DND-41 (cell line): ENCODE data around the gene EMSY.

ENCODE experiments used
- ATAC-seq: fragments of 200-7000 bp; cut with Tn5 transposase; 3 replicates; pipeline ENCODE4 v1.9.1; 2021; ENCODE audit warnings: low read depth; ENCODE audit not compliant: insufficient read depth
- DNase-seq: peaks from one replicate; pipeline ENCODE4 v3.0.0-alpha.2; 2020
- H2AFZ ChIP-seq: 2 replicates; pipeline ENCODE4 v1.6.0; 2012; ENCODE audit warnings: low read depth, low read length
- H3K27ac ChIP-seq: 2 replicates; pipeline ENCODE4 v1.5.1; 2012; ENCODE audit warnings: low read length, inconsistent platforms
- H3K27me3 ChIP-seq: fragments of 200-600 bp; sonication (generic); 2 replicates; pipeline ENCODE4 v1.6.0; 2012; ENCODE audit warnings: low read length, mild to moderate bottlenecking, inconsistent platforms; ENCODE audit not compliant: insufficient read depth, poor library complexity
- H3K36me3 ChIP-seq: 2 replicates; pipeline ENCODE4 v1.5.1; 2012; ENCODE audit warnings: low read length, inconsistent platforms; ENCODE audit not compliant: insufficient read depth
- H3K4me1 ChIP-seq: 2 replicates; pipeline ENCODE4 v1.5.1; 2012; ENCODE audit warnings: mild to moderate bottlenecking, low read length; ENCODE audit not compliant: insufficient read depth
- H3K4me2 ChIP-seq: 2 replicates; pipeline ENCODE4 v1.6.0; 2012; ENCODE audit warnings: mild to moderate bottlenecking, moderate library complexity, low read length, inconsistent platforms; ENCODE audit not compliant: insufficient read depth
- H3K4me3 ChIP-seq, 2 experiments: fragments of 200-600 bp in 1 of 2; shearing (Covaris generic) in 1 of 2; 2 replicates each; pipeline ENCODE4 v1.5.1; 2012 to 2016; ENCODE audit warnings: inconsistent platforms in 2 of 2, low read length in 2 of 2, mild to moderate bottlenecking in 2 of 2, low read depth in 1 of 2, moderate library complexity in 1 of 2
- H3K79me2 ChIP-seq: 2 replicates; pipeline ENCODE4 v1.6.0; 2012; ENCODE audit warnings: low read length, inconsistent platforms; ENCODE audit not compliant: insufficient read depth
- H3K9ac ChIP-seq: 2 replicates; pipeline ENCODE4 v1.6.0; 2012; ENCODE audit warnings: low read depth, mild to moderate bottlenecking, inconsistent platforms, low read length, moderate library complexity
- H3K9me3 ChIP-seq: 2 replicates; pipeline ENCODE4 v1.5.1; 2012; ENCODE audit warnings: low read length, moderate library complexity, mild to moderate bottlenecking, inconsistent platforms; ENCODE audit not compliant: insufficient read depth, severe bottlenecking
- H4K20me1 ChIP-seq: 2 replicates; pipeline ENCODE4 v1.6.0; 2012; ENCODE audit warnings: low read length; ENCODE audit not compliant: insufficient read depth
- CTCF ChIP-seq: IDR thresholded peaks from 2 replicates; pipeline ENCODE4 v1.5.1; 2012; ENCODE audit warnings: borderline replicate concordance, low read length, moderate library complexity, mild to moderate bottlenecking; ENCODE audit not compliant: poor library complexity, severe bottlenecking; ENCODE audit errors: extremely low read depth
- EZH2 ChIP-seq: IDR thresholded peaks from 3 replicates; pipeline ENCODE4 v1.6.1; 2012; ENCODE audit warnings: borderline replicate concordance, low read depth, mild to moderate bottlenecking, moderate library complexity, low read length, inconsistent platforms; ENCODE audit not compliant: severe bottlenecking

The EMSY gene

GRCh38 chr11:76597533-76598425, 153.0 kb downstream of the EMSY start:
- DNase-seq, result no peak

GRCh38 chr11:76598426-76598839, 153.6 kb downstream of the EMSY start:
- no peak overlapping the region for H3K4me3 ChIP-seq
- TF ChIP-seq EZH2 (no peak), CTCF (peak; percentile 29)
- H3K9me3 ChIP-seq, result no peaks in the 10 kb centered on the region
- H4K20me1 ChIP-seq, result no peaks in the 10 kb centered on the region
- ATAC-seq, result no peak
- no peak overlapping the region for H3K9ac ChIP-seq
- H2AFZ ChIP-seq, result no peak overlapping the region
- H3K4me2 ChIP-seq, result no peak overlapping the region
- H3K79me2 ChIP-seq, result no peaks in the 10 kb centered on the region
- no peaks in the 10 kb centered on the region for H3K4me1 ChIP-seq
- no peaks in the 10 kb centered on the region for H3K27me3 ChIP-seq
- no peak for DNase-seq
- H3K36me3 ChIP-seq, result no peaks in the 10 kb centered on the region
- no peak overlapping the region for H3K27ac ChIP-seq

More at GRCh38 chr11:76597533-76598425, 153.0 kb downstream of the EMSY start:
- no peaks in the 10 kb centered on the region for H3K4me1 ChIP-seq
- H3K9me3 ChIP-seq, result no peaks in the 10 kb centered on the region
- H3K4me2 ChIP-seq, result no peak overlapping the region
- no peak overlapping the region for H3K4me3 ChIP-seq
- no peaks in the 10 kb centered on the region for H3K79me2 ChIP-seq
- ATAC-seq, result no peak
- H2AFZ ChIP-seq, result no peak overlapping the region
- H3K9ac ChIP-seq, result no peak overlapping the region
- no peaks in the 10 kb centered on the region for H3K36me3 ChIP-seq
- H3K27me3 ChIP-seq, result no peaks in the 10 kb centered on the region
- H4K20me1 ChIP-seq, result no peaks in the 10 kb centered on the region
- TF ChIP-seq CTCF (no peak), EZH2 (no peak)
- no peak overlapping the region for H3K27ac ChIP-seq

GRCh38 chr11:76599041-76600013, 154.5 kb downstream of the EMSY start:
- no peaks in the 10 kb centered on the region for H3K79me2 ChIP-seq
- ATAC-seq, result no peak
- no peaks in the 10 kb centered on the region for H3K27me3 ChIP-seq
- H3K4me3 ChIP-seq, result no peak overlapping the region
- no peak overlapping the region for H3K9ac ChIP-seq
- H4K20me1 ChIP-seq, result no peaks in the 10 kb centered on the region
- no peaks in the 10 kb centered on the region for H3K9me3 ChIP-seq
- no peaks in the 10 kb centered on the region for H3K4me1 ChIP-seq
- no peaks in the 10 kb centered on the region for H3K36me3 ChIP-seq
- DNase-seq, result no peak
- H3K4me2 ChIP-seq, result no peak overlapping the region
- H2AFZ ChIP-seq, result no peak overlapping the region
- H3K27ac ChIP-seq, result no peak overlapping the region
- TF ChIP-seq CTCF, result no peak
- no peak for TF ChIP-seq EZH2
